ENCODE measurements around the gene KRTAP5-10.
"Not testable (repeated sequence)": the region's sequence is repeated elsewhere in the genome, so short reads cannot be mapped to it uniquely, and the experiment has no call there.

Gene KRTAP5-10, protein sequence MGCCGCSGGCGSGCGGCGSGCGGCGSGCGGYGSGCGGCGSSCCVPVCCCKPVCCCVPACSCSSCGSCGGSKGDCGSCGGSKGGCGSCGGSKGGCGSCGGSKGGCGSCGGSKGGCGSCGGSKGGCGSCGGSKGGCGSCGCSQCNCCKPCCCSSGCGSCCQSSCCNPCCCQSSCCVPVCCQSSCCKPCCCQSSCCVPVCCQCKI

DNA sequence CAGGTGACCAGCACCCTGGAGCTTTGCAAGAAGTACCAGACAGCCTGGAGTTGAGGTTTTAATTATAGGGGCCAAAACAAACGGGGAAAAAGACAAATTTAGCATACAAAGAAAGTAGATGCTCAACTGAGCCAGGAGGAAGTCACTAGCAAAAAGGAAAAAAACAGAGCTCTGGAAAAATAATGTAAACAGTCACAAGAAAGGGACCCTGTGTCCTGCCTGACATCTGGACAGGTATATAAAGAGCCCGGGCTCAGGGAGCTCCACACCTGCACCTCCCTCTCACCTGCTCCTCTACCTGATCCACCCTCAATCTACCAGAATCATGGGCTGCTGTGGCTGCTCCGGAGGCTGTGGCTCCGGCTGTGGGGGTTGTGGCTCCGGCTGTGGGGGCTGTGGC lies at the start of gene KRTAP5-10:
Gene KRTAP5-10 (plus strand): TSS at position 301 of the 400 bp plus-strand sequence. CDS start 25 bp downstream, at position 326.
- no peak for DNase-seq

DNA sequence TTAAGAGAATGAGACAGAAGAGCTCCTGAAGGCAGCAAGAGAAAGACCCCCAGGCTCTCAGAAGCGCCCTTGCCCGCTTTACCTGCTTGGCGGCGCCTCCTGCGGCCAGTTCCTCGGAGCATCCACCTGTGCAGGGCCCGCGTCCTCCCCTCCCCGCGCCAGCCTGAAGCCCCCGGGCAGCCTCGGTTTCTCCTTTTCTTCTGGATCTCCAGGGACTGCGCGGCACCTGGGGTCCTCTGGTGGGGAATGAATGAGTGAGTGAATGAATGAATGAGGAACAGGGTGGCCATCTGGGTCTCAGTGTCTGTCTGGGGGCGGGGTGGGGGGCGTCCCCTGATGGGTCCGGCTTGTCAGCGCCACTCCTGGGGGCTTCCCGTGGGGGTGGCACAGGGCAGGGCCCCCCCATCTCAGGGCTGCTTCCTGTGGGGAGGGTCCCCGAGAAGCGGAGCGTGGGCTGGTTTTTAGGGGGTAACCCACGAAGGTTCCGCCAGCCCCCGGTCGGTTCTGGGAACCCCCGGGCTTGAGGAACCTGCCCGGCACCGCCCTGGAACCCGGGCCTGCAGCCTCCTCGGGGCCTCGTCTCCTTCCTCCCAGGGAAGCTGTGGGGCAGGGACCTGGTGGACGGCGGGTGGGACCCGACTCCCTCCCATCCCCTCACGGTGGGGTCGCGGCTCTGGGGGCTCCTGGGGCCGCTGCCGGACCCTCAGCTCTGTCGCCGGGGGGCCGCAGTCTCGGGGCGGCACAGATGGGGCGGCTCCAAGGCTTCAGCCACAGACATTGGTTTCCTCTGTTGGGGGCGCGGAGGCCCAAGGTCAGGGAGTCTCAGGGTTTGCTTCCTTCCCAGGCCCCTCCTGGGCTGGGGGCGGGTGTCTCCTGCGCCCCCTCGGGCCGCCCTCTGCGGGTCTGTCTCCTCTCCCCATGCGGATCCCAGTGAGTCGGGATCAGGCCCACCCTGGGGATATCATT lies 46.6 kb upstream of the KRTAP5-10 start:
- DNase-seq = no peak

DNA sequence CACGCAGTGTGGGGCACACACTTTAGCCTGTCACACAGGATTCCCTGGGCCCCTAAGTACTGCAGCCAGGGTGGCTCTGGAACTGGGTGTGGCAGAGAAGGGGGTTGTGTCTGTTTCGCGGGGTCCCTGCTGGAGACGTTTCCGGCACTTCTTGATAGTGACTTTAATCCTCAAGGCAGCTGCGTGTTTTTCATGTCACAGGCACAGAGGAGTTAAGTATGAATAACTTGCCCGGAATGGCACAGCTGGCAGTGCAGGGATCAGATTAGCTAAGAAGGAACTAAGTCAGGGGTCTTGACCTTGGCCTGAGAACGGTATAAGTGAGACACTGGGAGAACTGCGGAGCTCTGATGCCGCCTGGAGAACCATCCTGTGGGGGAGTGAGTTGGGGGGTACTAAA lies 45.8 kb upstream of the KRTAP5-10 start:
- no peak for DNase-seq

DNA sequence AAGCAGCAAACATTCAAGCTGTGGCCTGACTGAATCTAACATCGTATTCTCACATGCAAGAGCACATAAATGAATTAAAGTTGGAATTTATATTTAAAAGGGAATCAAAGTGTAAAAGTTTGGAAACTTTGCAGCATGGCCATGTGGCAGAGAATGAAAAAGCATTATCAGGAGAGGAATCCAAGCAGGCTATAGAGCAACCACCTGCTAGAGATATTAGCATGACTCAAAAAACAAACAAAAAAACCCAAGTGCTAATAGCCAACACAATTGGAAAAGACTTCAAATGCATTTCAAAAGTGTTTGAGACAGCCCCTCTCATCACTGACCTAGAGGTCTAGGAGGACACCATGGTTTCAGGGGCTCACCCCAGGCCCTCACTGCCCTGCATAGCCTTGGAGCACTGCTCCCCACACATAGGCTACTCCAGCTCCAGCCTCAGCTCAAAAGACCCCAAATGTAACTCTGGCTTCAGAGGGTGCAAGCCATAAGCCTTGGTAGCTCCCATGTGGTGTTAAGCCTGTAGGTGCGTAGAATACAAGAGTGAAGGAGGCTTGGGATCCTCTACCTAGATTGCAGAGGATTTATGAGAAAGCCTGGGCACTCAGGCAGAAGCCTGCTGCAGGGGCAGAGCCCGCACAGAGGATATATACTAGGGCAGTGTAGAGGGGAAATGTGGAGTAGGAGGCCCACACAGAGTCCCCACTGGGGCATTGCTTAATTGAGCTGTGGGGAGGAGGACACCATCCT lies 40.0 kb upstream of the KRTAP5-10 start:
- no peak for DNase-seq

DNA sequence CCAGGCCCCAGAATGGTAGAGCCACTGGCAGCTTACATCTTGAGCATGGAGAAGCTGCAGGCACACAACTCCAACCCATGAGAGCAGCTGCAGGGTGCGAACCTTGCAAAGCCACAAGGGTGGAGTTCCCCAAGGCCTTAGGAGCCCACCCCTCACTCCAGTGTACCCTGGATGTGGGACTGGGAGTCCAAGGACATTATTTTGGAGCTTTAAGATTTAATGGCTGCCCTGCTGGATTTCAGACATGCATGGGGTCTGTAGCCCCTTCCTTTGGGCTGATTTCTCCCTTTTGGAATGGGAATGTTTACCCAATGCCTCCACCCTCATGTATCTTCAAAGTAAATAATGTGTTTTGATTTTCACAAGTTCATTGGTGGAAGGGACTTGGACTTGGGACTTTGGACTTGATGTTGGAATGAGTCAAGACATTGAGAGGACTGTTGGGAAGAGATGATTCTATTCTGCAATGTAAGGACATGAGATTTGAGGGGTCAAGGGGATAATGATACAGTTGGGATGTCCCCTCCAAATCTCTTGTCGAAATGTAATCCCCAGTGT lies 39.3 kb upstream of the KRTAP5-10 start:
- DNase-seq = no peak

DNA sequence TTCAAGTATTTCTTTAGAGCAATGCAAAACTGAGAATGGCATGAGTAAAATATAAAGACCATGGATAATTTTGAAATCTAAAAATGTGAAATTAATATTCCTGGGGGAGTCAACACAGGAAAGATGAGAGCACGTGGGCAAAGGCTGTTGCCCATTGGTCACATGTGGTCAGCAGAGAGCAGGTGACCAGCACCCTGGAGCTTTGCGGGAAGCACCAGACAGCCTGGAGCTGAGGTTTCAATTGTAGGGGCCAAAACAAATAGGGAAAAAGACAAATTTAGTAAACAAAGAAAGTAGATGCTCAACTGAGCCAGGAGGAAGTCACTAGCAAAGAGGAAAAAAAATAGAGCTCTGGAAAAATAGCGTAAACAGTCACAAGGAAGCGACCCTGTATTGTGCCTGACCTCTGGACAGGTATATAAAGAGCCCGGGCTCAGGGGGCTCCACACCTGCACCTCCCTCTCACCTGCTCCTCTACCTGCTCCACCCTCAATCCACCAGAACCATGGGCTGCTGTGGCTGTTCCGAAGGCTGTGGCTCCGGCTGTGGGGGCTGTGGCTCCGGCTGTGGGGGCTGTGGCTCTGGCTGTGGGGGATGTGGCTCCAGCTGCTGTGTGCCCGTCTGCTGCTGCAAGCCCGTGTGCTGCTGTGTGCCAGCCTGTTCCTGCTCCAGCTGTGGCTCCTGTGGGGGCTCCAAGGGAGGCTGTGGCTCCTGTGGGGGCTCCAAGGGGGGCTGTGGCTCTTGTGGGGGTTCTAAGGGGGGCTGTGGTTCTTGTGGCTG lies 38.4 kb upstream of the KRTAP5-10 start, which contains the start of gene KRTAP5-7:
Gene KRTAP5-7 (plus strand): TSS at position 472 of the 780 bp plus-strand sequence. CDS start 34 bp downstream, at position 506.
- not testable (repeated sequence) for DNase-seq

DNA sequence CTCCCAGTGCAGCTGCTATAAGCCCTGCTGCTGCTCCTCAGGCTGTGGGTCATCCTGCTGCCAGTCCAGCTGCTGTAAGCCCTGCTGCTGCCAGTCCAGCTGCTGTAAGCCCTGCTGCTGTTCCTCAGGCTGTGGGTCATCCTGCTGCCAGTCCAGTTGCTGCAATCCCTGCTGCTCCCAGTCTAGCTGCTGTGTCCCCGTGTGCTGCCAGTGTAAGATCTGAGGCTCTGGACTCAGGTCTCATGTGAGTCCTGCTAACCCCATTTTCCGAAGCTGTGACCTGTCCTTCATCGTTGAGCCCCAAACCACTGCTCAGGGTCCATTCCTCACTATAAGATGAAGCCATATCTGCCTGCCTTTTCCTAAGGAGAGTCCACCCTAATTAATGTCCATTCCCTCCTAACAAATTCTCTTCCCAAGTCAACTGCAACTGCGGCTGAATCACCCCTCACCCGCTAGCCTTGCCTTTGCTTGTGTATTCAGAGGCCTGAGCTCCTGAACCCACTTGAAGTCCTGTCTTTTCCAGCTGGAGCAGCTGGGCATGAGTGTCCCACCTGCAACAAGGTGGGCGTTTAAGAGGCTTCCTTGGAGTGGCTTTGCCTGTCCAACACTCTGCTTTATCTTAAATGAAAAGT lies 37.7 kb upstream of the KRTAP5-10 start:
- no peak for DNase-seq

DNA sequence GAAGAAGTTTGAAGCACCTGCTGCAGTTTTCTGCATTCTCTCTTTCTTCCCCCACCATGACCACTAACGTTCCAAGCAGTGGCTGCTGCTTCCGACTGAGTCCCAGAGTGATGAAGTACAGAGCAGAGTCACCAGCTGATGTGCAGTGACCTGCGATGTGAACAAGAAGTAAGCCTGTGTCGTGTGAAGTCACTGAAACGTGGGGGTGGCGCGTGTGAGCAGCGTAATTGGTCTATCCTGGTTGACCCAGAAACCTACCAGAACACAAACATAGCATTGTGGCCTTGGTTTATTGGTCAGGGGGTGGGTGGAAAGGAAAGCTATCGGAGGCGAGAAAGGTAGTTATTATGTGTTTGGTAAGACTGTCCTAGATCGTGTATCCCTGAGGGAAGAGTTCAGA lies 34.8 kb upstream of the KRTAP5-10 start:
- DNase-seq = no peak

DNA sequence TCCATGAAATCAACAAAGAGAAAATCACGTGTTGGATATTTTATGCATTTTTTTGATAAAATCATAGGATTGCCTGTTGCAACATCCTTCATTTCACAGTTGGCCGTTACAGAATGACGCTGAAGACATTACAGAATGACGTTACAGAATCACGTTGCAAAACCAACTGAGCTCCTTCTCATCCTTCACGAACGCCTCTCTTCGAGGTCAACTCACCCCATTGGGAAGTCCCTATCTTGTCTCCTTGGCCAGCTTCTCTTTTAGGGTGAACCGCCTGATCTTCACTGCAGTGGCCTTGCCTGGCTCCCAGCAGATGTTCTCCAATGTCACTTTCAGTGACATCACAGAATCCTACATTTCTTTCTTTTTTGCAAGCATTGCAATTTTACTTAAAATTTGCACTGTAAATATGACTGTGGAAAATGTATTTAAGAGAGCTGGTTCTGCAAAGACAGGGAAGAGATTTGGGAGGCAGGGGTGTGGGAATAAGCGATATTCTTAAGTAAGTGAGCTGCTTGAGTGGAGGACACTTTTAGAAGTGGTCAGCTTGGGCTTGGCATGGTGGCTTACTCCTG lies 33.2 kb upstream of the KRTAP5-10 start:
- DNase-seq = no peak

DNA sequence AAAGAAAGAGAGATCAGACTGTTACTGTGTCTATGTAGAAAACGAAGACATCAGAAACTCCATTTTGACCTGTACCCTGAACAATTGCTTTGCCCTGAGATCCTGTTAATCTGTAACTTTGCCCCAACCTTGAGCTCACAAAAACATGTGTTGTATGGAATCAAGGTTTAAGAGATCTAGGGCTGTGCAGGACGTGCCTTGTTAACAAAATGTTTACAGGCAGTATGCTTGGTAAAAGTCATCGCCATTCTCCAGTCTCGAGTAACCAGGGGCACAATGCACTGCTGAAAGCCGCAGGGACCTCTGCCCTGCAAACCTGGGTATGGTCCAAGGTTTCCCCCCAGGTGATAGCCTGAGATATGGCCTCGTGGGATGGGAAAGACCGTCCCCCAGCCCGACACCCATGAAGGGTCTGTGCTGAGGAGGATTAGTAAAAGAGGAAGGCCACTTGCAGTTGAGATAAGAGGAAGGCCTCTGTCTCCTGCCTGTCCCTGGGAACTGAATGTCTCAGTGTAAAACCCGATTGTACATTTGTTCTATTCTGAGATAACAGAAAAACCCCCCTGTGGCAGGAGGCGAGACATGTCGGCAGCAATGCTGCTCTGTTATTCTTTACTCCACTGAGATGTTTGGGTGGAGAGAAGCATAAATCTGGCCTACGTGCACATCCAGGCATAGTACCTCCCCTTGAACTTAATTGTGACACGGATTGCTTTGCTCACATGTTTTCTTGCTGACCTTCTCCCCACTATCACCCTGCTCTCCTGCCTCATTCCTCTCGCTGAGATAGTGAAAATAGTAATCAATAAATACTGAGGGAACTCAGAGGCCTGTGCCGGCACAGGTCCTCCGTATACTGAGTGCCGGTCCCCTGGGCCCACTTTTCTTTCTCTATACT lies 30.4 kb upstream of the KRTAP5-10 start:
- not testable (repeated sequence) for DNase-seq

DNA sequence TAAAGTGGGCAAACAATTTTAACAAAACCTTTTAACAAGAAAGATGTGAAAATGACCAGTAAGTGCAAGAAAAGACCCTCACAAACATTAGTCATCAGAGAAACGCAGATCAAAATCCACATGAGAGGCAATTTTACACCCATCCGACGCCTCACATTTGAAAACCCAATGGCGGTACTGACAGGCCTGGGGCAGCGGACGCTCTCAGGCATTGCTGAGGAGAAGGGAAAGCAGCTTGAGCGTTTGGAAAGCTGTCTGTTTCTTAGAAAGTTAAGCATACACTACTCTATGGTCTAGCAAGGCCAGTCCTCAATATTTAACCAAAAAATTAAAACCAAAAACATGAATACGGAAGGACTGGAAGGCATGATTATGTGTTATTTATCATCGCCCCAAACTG lies 29.5 kb upstream of the KRTAP5-10 start:
- DNase-seq = no peak

DNA sequence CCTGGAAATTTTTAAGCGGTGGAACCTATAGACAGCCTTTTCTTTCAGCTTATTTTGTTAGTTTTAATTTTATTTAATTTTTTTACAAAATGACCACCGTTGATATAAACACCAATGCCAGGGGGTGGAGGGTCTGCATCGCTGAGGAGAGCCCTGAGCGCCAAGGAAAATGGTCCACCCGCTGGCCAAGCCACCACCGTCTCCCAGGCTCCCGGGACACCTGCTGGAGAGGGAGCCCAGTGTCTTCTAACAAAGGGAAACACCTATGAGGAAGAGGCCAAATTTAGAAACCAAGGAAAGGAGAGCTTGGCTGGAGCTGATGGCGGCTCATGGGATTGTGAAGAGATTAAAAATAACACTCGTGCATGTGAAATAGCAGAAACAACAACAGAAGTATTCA lies 27.8 kb upstream of the KRTAP5-10 start:
- no peak for DNase-seq

DNA sequence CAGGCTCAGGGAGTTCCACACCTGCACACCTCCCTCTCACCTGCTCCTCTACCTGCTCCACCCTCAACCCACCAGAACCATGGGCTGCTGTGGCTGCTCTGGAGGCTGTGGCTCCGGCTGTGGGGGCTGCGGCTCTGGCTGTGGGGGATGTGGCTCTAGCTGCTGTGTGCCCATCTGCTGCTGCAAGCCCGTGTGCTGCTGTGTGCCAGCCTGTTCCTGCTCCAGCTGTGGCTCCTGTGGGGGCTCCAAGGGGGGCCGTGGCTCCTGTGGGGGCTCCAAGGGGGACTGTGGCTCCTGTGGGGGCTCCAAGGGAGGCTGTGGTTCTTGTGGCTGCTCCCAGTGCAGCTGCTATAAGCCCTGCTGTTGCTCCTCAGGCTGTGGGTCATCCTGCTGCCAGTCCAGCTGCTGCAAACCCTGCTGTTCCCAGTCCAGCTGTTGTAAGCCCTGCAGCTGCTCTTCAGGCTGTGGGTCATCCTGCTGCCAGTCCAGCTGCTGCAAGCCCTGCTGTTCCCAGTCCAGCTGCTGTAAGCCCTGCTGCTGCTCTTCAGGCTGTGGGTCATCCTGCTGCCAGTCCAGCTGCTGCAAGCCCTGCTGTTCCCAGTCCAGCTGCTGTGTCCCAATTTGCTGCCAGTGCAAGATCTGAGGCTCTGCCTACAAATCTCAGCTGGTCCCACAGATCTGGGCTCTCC lies 27.2 kb upstream of the KRTAP5-10 start, which contains the start of gene KRTAP5-8:
Gene KRTAP5-8 (plus strand): TSS at position 49 of the 689 bp plus-strand sequence. CDS start 31 bp downstream, at position 80.
- DNase-seq = not testable (repeated sequence)

DNA sequence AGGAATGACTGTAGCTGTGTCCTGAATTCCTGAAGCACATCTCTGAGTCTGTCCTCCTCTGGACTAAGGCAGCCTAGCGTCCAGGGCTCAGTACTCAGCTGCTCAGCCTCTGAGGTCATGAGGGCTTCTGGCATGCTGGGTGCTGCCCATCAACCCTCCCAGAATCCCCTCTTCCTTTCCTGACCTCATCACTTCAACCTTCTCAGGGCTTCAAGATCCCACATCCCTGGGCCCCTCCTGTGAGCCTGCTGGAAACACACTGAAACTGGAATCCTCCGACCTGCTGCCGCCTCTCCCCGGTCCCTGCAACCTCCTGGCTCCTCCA lies 26.7 kb upstream of the KRTAP5-10 start:
- no peak for DNase-seq

DNA sequence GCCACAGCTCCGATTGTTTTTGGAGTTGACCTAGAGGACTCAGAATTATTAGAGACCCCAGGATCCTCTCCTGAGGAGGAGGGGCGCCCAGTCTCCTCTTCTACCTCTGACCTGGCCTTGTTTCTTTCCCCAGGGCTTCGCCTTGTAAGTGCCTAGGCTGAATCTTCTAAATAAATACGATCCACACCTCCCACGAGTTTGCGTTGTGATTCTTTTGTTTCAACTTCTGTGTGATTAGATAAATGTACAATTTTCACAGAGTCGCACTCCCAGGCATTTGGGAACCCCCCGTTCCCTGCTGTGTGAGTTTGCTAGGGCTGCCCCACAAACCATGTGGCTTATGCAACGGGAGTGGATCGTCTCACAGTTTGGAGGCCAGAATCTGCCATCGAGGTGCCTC lies 26.3 kb upstream of the KRTAP5-10 start:
- DNase-seq = no peak

DNA sequence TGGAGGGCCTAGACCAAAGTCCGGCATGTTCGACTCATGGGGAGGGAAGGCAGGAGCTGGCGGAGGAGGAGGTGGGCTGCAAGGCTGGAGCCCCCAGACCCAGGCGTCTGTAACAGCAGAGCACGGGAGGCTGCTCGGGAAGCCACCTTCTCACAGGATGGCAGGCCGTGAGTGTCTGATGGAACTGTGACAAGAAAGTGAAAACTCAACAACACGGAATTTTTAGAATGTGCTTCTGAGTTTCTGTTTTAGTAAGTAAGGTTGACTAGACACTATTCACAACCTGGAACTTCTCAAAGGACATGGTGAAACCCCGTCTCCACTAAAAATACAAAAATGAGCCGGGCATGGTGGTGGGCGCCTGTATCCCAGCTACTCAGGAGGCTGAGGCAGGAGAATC lies 25.4 kb upstream of the KRTAP5-10 start:
- DNase-seq = not testable (repeated sequence)

DNA sequence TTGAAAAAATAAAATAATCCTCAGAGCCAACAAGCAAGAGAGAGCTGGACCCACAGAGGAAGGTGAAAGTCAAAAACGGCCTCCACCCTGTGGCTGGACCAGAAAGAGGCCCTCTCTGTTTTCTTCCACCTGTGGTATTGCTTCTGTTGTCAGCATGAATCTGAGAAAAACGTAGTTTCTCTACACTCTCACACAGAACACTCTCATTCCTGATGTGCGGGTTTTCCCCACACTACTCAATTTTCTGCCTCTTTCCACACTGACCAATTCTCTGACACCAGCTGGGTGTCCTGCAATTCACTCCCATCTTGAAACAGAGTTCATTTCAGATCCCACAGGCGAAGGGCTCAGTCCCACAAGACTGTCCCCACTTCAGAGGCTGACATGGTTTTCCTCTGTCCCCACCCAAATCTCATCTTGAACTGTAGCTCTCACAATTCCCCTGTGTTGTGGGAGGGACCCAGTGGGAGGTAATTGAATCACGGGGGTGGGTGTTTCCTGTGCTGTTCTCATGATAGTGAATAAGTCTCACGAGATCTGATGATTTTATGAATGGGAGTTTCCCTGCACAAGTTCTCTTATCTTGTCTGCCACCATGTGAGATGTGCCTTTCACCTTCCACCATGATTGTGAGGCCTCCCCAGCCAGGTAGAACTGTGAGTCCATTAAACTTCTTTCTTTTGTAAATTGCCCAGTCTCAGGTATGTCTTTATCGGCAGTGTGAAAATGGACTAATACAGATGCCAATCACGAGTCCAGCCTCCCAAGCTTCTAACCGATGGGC lies 24.6 kb upstream of the KRTAP5-10 start:
- not testable (repeated sequence) for DNase-seq

Measured in nucleus accumbens (tissue), 56 donors.